Urinary bladder (tissue), 4 donors: Measurements from ENCODE around the gene HOXA9. TPM values are rescaled to one million over a fixed set of nuclear protein-coding genes. Genes with fewer than 3 reads are reported as not detected.

Experiments
- DNase-seq: peaks from one replicate; pipeline ENCODE4 v3.0.0-alpha.2; 2015; ENCODE audit errors: extremely low spot score
- H3K27ac ChIP-seq: one replicate; pipeline ENCODE4 v1.5.1; 2013; ENCODE audit warnings: low read depth, mild to moderate bottlenecking, moderate library complexity
- H3K36me3 ChIP-seq: one replicate; pipeline ENCODE4 v1.6.1; 2013; ENCODE audit warnings: mild to moderate bottlenecking, moderate library complexity; ENCODE audit not compliant: insufficient read depth
- H3K4me1 ChIP-seq: one replicate; pipeline ENCODE4 v1.6.1; 2013; ENCODE audit warnings: mild to moderate bottlenecking, moderate library complexity; ENCODE audit not compliant: insufficient read depth
- H3K4me3 ChIP-seq: one replicate; pipeline ENCODE4 v1.5.1; 2013; ENCODE audit warnings: low read depth, low read length
- WGBS: extraction: QIAGEN DNeasy Blood & Tissue Kit; methylation state at CpG from one replicate; pipeline ENCODE4 v1.1.7; 2013; 5-methylcytosine and 5-hydroxymethylcytosine counted together
- polyA plus RNA-seq: library from polyadenylated mRNA; stranded (reverse); fragments of 200-250 nt; gene quantifications from one replicate; pipeline ENCODE4 v1.2.3, GENCODE V29; 2013
- total RNA-seq: library from RNA; depleted of rRNA; stranded (reverse); fragments of >200 nt; gene quantifications from one replicate; pipeline ENCODE4 v1.2.3, GENCODE V29; 2014
- donor health status: healthy with polysubstance abuse.
- donor health status: healthy.

The HOXA9 gene
- total and polyA plus RNA-seq, 2 donors, result 19.8 to 20.5 TPM

- no peak overlapping the region for H3K4me3 ChIP-seq
- H3K27ac ChIP-seq, result no peak overlapping the region
- WGBS, result 83% methylated on average over 42 of the region's 42 CpGs
- H3K4me1 ChIP-seq, result no peaks in the 10 kb centered on the region
- DNase-seq, result no peak
- H3K36me3 ChIP-seq, result no peaks in the 10 kb centered on the region
Observed at GRCh38 chr7:27122077-27122910, 43.0 kb downstream of the HOXA9 start.

DNA sequence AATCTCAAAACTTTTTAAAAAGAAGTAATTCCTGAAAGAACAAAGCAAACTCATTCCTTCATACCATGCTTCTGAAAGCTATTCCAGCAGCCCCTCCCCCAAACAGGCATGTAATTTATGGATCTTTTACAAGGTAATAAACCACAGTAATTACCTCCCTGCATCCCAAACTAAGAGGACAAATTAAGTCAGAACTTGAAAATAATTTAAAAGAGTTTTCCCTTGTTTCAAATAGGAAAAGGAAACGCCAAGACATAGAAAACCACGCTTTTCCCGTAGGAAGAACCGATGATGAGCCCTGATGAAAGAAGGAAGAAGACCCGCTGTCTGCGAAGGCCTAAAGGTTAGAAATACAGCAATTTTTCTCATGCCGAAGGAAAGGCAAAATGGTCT lies 43.7 kb downstream of the HOXA9 start:
- H3K27ac ChIP-seq, result no peak overlapping the region
- no peaks in the 10 kb centered on the region for H3K36me3 ChIP-seq
- no peak overlapping the region for H3K4me3 ChIP-seq
- DNase-seq, result no peak
- 91% methylated on average over 7 of the region's 7 CpGs for WGBS
- H3K4me1 ChIP-seq, result no peaks in the 10 kb centered on the region

GRCh38 chr7:27119412-27119911 lies 45.9 kb downstream of the HOXA9 start:
- H3K27ac ChIP-seq, result no peak overlapping the region
- H3K4me1 ChIP-seq, result no peaks in the 10 kb centered on the region
- DNase-seq, result no peak
- H3K36me3 ChIP-seq, result no peaks in the 10 kb centered on the region
- 57% methylated on average over 1 of the region's 1 CpG for WGBS
- no peak overlapping the region for H3K4me3 ChIP-seq

GRCh38 chr7:27118580-27118979 lies 46.8 kb downstream of the HOXA9 start:
- Histone ChIP-seq H3K4me1 (no peaks in the 10 kb centered on the region), H3K4me3 (no peak overlapping the region), H3K27ac (peak overlapping the region; percentile 63), H3K36me3 (no peaks in the 10 kb centered on the region)
- 49% methylated on average over 3 of the region's 3 CpGs for WGBS
- DNase-seq, result no peak

GRCh38 chr7:27117887-27118491 lies 47.3 kb downstream of the HOXA9 start:
- Histone ChIP-seq H3K36me3 (no peaks in the 10 kb centered on the region), H3K4me1 (no peaks in the 10 kb centered on the region), H3K4me3 (peak overlapping the region; percentile 19), H3K27ac (no peak overlapping the region)
- DNase-seq, result no peak
- 40% methylated on average over 19 of the region's 19 CpGs for WGBS

DNA sequence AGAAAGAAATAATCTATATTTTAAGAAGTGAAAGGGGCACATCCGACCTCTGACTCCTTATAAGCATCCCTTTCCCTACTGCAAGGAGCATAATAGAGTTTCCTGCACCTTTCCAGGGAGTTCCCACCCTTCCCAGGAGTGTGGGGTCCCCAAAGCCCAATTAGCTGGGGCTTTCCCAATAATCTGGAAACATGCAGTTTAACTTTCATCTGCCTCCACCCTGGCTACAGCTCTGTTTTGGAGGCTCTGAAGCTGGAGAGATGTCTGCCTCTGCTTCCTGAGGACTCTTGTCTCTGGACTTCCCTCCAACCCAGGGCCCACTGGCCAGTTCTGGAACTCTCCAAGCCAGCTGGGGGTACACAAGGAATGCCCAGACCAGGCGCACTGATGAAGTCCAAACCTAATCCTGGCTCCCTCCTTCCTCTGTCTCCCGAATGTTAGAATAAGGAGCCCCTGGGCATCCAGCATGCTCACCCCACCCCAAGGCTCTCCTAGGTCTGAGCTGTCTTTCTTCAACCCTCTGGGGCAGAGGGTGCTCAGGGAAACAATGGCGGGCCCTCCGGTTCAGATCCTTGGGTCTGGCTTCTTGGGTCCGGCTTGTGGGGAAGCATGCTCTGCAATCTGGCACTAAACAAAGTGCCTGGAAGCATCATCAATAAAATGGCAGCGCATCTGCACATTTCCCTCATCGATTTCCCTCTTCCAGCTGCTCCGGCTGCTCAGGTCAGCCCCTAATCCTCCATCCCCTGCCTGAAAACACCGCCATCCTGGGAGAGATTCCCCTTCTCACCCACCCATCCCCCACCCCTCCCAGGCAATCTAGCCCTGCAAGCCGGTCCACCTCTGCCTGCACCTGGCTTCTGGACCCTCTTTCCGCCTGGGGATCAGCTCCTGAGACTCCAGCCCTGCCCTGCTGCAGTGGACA lies 48.1 kb downstream of the HOXA9 start:
- no peaks in the 10 kb centered on the region for H3K36me3 ChIP-seq
- peak overlapping the region; percentile 39 for H3K4me3 ChIP-seq
- DNase-seq, result no peak
- no peaks in the 10 kb centered on the region for H3K4me1 ChIP-seq
- 47% methylated on average over 12 of the region's 12 CpGs for WGBS
- peak overlapping the region; percentile 44 for H3K27ac ChIP-seq

DNA sequence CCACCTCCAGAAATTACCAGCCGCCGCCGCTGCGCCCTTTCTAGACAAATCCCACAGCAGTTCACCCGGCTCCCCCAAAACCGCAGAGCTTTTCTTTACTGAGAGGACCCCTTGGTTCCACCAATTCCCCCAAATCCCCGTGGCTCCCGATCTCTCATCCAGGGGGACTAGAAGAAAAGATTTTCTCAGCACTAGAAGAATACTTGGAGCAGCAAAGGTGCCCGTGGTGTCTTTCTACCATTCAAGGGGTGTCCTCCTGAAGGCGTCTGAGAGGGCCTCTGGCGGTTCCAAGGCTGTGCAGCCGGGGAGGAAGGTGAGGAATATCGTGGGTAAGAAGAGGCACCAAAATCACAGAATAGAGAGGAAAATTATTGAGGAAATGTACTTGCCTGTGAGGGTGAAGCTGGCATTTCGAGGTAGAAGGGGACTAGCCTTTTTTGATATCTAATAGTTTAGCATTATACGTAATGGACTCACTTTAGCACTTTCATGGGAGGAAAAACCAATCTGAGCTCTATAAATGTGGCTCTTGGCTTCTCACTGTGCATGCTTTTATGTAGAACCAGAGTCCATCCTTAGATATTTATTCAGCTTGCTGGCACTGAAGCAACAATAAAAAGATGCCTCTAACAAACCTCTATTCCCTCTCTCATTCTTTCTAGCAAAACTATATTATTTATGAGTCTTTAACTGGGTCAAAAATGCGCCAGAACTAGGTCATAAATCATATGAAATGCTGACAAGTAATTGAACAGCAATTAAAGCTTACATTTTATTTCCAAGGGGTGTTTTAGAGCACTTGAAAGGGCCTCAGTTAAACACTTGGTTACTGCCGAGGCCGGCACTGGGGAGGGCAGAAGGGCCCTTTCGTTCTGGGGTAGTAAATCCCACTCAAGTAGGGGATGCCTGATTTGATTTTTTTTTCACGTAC lies 49.0 kb downstream of the HOXA9 start:
- WGBS, result 55% methylated on average over 20 of the region's 20 CpGs
- Histone ChIP-seq H3K27ac (peak overlapping the region; percentile 75), H3K4me3 (peak overlapping the region; percentile 39), H3K4me1 (no peaks in the 10 kb centered on the region), H3K36me3 (no peaks in the 10 kb centered on the region)
- DNase-seq, result no peak

DNA sequence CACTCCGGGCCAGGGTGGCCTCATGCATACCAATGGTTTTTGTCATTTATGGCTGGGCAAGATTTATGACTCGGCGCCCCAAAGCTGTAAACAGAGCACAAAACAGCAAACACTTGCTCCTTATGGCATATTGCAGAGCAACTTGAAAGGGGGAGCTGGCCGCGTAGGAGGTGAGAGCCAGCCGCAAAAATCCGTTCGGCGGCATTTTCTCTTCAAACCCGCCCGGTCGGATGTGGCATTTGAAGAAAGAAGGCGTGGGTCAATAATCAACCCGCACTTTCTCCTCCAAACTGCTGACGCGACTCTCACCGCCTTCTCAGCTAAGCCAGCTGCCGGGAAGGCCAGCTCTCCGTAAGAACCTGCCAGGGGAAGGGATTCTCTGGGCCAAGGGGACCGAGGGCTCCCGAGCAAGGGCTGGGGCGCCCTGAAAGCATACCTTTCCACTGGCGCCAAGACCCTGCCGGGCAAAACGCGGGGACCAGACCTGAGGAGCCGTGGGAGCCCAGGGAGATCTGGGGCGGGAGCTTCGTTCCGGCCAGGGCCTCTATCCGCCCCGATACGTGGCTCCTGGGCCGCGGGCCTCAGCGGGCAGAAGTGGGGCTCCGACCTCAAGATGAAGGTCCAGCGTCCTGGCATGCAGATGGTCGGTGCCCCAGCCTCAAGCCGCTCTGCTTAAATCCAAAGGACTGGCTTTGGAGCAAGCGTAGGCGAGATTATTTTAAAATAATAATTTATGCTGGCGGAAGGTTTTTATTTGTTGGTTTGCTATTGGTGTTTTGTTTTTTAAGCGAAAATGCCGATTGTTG lies 49.9 kb downstream of the HOXA9 start:
- no peaks in the 10 kb centered on the region for H3K4me1 ChIP-seq
- H3K27ac ChIP-seq, result peak overlapping the region; percentile 64
- peak; percentile 86 for DNase-seq
- 32% methylated on average over 45 of the region's 45 CpGs for WGBS
- H3K4me3 ChIP-seq, result peak overlapping the region; percentile 39
- H3K36me3 ChIP-seq, result no peaks in the 10 kb centered on the region

GRCh38 chr7:27114881-27115220 lies 50.5 kb downstream of the HOXA9 start:
- H3K27ac ChIP-seq, result no peak overlapping the region
- no peaks in the 10 kb centered on the region for H3K36me3 ChIP-seq
- H3K4me3 ChIP-seq, result peak overlapping the region; percentile 39
- WGBS, result 43% methylated on average over 6 of the region's 6 CpGs
- peaks cover 2% of the 10 kb centered on the region for H3K4me1 ChIP-seq
- DNase-seq, result no peak

DNA sequence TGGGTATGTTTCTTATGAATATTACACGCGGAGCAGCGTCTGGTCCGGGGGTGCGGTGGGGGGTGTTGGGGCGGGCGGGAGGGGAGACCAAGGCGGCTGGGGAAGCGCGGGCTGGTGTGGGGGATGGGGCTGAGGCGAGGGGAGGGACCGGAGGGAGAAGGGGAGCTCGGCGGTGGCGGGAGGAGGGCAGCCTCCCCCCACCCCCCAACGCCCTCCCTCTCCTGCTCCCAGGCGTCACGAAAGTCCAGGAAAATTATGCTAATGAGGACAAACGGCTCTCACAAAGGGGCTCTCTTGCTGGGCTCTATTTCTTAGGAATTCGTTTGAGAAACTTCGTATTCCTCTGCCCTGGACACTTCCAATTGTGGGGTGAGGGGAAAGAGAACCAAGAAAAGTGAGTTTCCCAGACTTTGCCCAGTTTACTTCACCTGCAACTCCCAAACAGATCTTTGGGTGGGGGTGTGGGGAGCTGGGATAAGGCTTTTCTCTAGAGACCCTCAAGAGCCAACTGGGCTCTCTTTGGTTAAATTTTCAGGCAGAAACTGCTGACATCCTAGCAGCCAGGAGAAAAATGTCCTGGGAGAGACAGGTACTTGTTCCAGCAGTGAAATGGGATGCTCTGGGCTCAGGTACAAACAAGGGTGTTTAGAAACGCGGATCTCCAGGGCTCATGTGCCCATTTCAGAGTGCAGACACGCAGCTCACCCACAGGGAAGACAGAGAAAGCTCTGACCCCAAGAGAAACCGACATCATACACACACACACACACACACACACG lies 51.2 kb downstream of the HOXA9 start:
- Histone ChIP-seq H3K4me3 (peak overlapping the region; percentile 61), H3K27ac (peak overlapping the region; percentile 39), H3K36me3 (no peaks in the 10 kb centered on the region), H3K4me1 (peaks cover 2% of the 10 kb centered on the region)
- 21% methylated on average over 26 of the region's 26 CpGs for WGBS
- no peak for DNase-seq

GRCh38 chr7:27112955-27113949 lies 52.1 kb downstream of the HOXA9 start:
- H3K36me3 ChIP-seq, result no peaks in the 10 kb centered on the region
- DNase-seq, result peak; percentile 80
- H3K4me1 ChIP-seq, result peaks cover 2% of the 10 kb centered on the region
- peak overlapping the region; percentile 61 for H3K4me3 ChIP-seq
- H3K27ac ChIP-seq, result peak overlapping the region; percentile 97
- WGBS, result 12% methylated on average over 56 of the region's 57 CpGs
